K562 (cell line): ENCODE results near the gene IDH2. TPM values are rescaled to one million over a fixed set of nuclear protein-coding genes. Genes with fewer than 3 reads are reported as not detected.

ENCODE experiments used
- BCLAF1 ChIP-seq, 2 experiments: fragments of 450-650 bp in 1 of 2; IDR thresholded peaks; 2 replicates each; pipeline ENCODE4 v1.6.1; 2011 to 2017; ENCODE audit warnings: low read depth in 2 of 2, antibody characterized with exemption in 1 of 2, borderline replicate concordance in 1 of 2, low read length in 1 of 2, mild to moderate bottlenecking in 1 of 2, mixed read lengths in 1 of 2; ENCODE audit not compliant: control insufficient read depth in 1 of 2
- CCAR2 ChIP-seq: fragments of 200-400 bp; formaldehyde crosslinking; IDR thresholded peaks from 2 replicates; pipeline ENCODE4 v1.6.1; 2017; ENCODE audit warnings: mild to moderate bottlenecking, low read depth, low read length
- ELF4 ChIP-seq: fragments of 450-650 bp; formaldehyde crosslinking; IDR thresholded peaks from 2 replicates; pipeline ENCODE4 v1.4.0; 2022; ENCODE audit warnings: missing genetic modification characterization
- HMG20A ChIP-seq: fragments of 450-650 bp; formaldehyde crosslinking; conservative IDR thresholded peaks from 2 replicates; pipeline ENCODE4 v1.4.0; 2020; ENCODE audit warnings: mild to moderate bottlenecking, mixed read lengths
- HNRNPK ChIP-seq: fragments of 200-400 bp; formaldehyde crosslinking; IDR thresholded peaks from one replicate; pipeline ENCODE4 v1.6.1; 2018; ENCODE audit warnings: mild to moderate bottlenecking, low read depth, low read length; ENCODE audit not compliant: poor library complexity, severe bottlenecking
- JUND ChIP-seq, 2 experiments: IDR thresholded peaks; 2 replicates in 1 of 2; 3 replicates in 1 of 2; pipeline ENCODE4 v1.6.1; 2011; ENCODE audit warnings: borderline replicate concordance in 2 of 2, low read depth in 2 of 2, low read length in 2 of 2, improper control_type of control experiment in 1 of 2, missing biosample characterization in 1 of 2, missing genetic modification characterization in 1 of 2, missing genetic modification reagents in 1 of 2
- MAFG ChIP-seq: fragments of 450-650 bp; conservative IDR thresholded peaks from 2 replicates; pipeline ENCODE4 v1.6.1; 2016; ENCODE audit warnings: missing genetic modification characterization, missing compliant biosample characterization
- MBD1 ChIP-seq: fragments of 250-450 bp; sonication (Bioruptor Pico); IDR thresholded peaks from 2 replicates; pipeline ENCODE4 v1.8.0; 2022; ENCODE audit warnings: inconsistent platforms
- MEF2D ChIP-seq: conservative IDR thresholded peaks from 2 replicates; pipeline ENCODE4 v1.6.1; 2016; ENCODE audit warnings: low read depth, missing genetic modification characterization, missing compliant biosample characterization
- RCOR1 ChIP-seq, 2 experiments: IDR thresholded peaks; 2 replicates each; pipeline ENCODE4 v1.6.1; 2012; ENCODE audit warnings: low read depth in 2 of 2, low read length in 2 of 2, borderline replicate concordance in 1 of 2, improper control_type of control experiment in 1 of 2
- SOX6 ChIP-seq: fragments of 450-650 bp; IDR thresholded peaks from 2 replicates; pipeline ENCODE4 v1.6.1; 2014; ENCODE audit warnings: mild to moderate bottlenecking
- ZNF41 ChIP-seq: fragments of 250-450 bp; sonication (Bioruptor Pico); conservative IDR thresholded peaks from 2 replicates; pipeline ENCODE4 v1.4.0; 2020; ENCODE audit warnings: mild to moderate bottlenecking
- ZNF561 ChIP-seq: fragments of 450-650 bp; formaldehyde crosslinking; conservative IDR thresholded peaks from 2 replicates; pipeline ENCODE4 v1.4.0; 2020; ENCODE audit warnings: mild to moderate bottlenecking, moderate library complexity
- ZNF609 ChIP-seq: sonication (generic); formaldehyde crosslinking; IDR thresholded peaks from 2 replicates; pipeline ENCODE4 v1.8.1; 2023; ENCODE audit warnings: missing genetic modification reagents, mild to moderate bottlenecking, borderline replicate concordance
- ZNF655 ChIP-seq: fragments of 250-450 bp; sonication (Bioruptor Pico); IDR thresholded peaks from 2 replicates; pipeline ENCODE4 v1.5.0; 2021
- polyA plus RNA-seq, 8 experiments: library from polyadenylated mRNA; depleted of rRNA in 4 of 8; stranded (reverse) in 5 of 8; unstranded in 3 of 8; fragments of >200 nt; fragmentation: Nextera tagmentation in 2 of 8; fragmentation: Illumina TruSeq in 1 of 8; extraction: Ambion mirVana in 2 of 8; extraction: Trizol in 1 of 8; gene quantifications; 2 replicates each; pipeline versions ENCODE4 v1.2.1 to v1.2.3, GENCODE V29; 2011 to 2014; ENCODE audit warnings: inconsistent platforms in 1 of 8, missing spikeins in 1 of 8
- total RNA-seq, 7 experiments: library from RNA; depleted of rRNA in 6 of 7; stranded (reverse); fragments of >200 nt in 6 of 7; fragmentation: Illumina TruSeq in 2 of 7; extraction: Trizol in 2 of 7; gene quantifications; 2 replicates each; pipeline versions ENCODE4 v1.2.1 to v1.2.3, GENCODE V29; 2011 to 2021; ENCODE audit warnings: low replicate concordance in 1 of 7

IDH2 gene
- total and polyA plus RNA-seq, 9 of the 15 experiments (the other 6 are each of a cell fraction or from before 2014, with no cell fraction given): 0.70 to 99.9 (median 59.2) TPM

GRCh38 chr15:90106522-90107117 lies 4.4 kb upstream of the IDH2 start (continued):
- TF ChIP-seq ZNF655 (no peak), SOX6 (peak; percentile 64; the same call in 1 of the 2 replicates), CCAR2 (no peak), MAFG (tag) (no peak), MBD1 (no peak), ZNF609 (CRISPR knock-in tag) (no peak), HMG20A (CRISPR knock-in tag) (no peak), ZNF561 (CRISPR knock-in tag) (no peak), JUND (IDR thresholded peaks at IDR 0.05; ENCODE audit: borderline replicate concordance, low read depth, low read length) (peak; percentile 71), JUND (tag; IDR thresholded peaks at IDR 0.05; ENCODE audit: borderline replicate concordance, low read depth, low read length) (peak; percentile 53; the same call in 1 of the 3 replicates), MEF2D (tag) (peak; percentile 59; the same call in 1 of the 2 replicates), BCLAF1 (IDR thresholded peaks at IDR 0.05; ENCODE audit: borderline replicate concordance in 1 of 2, control insufficient read depth in 1 of 2, low read depth in 2 of 2, low read length in 1 of 2) (no peak), HNRNPK (no peak), ZNF41 (CRISPR knock-in tag) (no peak), ELF4 (no peak), RCOR1 (IDR thresholded peaks at IDR 0.05; ENCODE audit: borderline replicate concordance in 1 of 2, low read depth in 2 of 2, low read length in 2 of 2) (0 out of 4 replicates have a peak, but pooled peaks of 1 of the 2 experiments have one; percentile 27)
